ENCODE measurements around the gene ZNF195.
"Not testable (repeated sequence)": the region's sequence is repeated elsewhere in the genome, so short reads cannot be mapped to it uniquely, and the experiment has no call there.

GRCh38 chr11:3328503-3328902 lies 50.4 kb downstream of the ZNF195 start:
- not testable (repeated sequence) for TF ChIP-seq ZNF274 (IDR thresholded peaks at IDR 0.05; ENCODE audit: low read depth, low read length); YY1 (IDR thresholded peaks at IDR 0.05; ENCODE audit: insufficient read depth, insufficient read length); SUZ12 (IDR thresholded peaks at IDR 0.05; ENCODE audit: extremely low read depth, insufficient read depth, insufficient read length)
